NCI-H146 treated with DMSO at 0.1 percent for 48 hours (cell line): ENCODE data around the gene FSTL4.
"Not testable (repeated sequence)": the region's sequence is repeated elsewhere in the genome, so short reads cannot be mapped to it uniquely, and the experiment has no call there.

Experiments used
- DNase-seq: peaks from one replicate; lab custom pipeline; 2025; ENCODE audit not compliant: unreplicated experiment; lab: John Stamatoyannopoulos, UW

FSTL4 gene

GRCh38 chr5:133556551-133556950, 55.8 kb downstream of the FSTL4 start:
- no peak for DNase-seq

GRCh38 chr5:133554279-133554678, 58.1 kb downstream of the FSTL4 start:
- DNase-seq = no peak

- DNase-seq = no peak
These were observed 59.3 kb downstream of the FSTL4 start for GRCh38 chr5:133552925-133553525.

- DNase-seq = no peak
These were observed 65.8 kb downstream of the FSTL4 start for GRCh38 chr5:133546500-133546899.

DNA sequence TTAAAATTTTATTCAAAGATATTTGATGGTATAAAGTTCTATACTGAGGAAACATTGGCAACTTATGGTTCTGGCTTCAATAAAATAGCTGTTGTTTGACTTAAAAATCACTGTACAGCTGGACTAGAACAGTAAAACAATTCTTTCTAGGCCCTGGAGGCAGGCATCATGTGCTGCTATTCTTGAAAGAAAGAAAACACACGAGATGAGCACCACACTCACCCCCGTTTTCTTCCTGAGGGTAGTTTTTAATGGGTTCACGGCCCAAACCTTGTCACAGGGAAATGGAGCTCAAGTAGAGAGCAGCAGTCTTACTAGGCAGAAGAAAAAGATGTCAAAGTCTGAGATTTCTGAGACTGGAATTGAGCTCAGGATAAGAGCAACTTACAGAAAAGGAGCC, 68.0 kb downstream of the FSTL4 start:
- DNase-seq = no peak

- no peak for DNase-seq
These were observed 72.5 kb downstream of the FSTL4 start for GRCh38 chr5:133539818-133540217.

- DNase-seq = no peak
These were observed 73.6 kb downstream of the FSTL4 start for GRCh38 chr5:133538718-133539117.

- DNase-seq = not testable (repeated sequence)
These were observed 77.0 kb downstream of the FSTL4 start for GRCh38 chr5:133535241-133535929.

- no peak for DNase-seq
These were observed 77.8 kb downstream of the FSTL4 start for GRCh38 chr5:133534566-133534965.

- DNase-seq = no peak
These were observed 78.8 kb downstream of the FSTL4 start for GRCh38 chr5:133533541-133533940.

DNA sequence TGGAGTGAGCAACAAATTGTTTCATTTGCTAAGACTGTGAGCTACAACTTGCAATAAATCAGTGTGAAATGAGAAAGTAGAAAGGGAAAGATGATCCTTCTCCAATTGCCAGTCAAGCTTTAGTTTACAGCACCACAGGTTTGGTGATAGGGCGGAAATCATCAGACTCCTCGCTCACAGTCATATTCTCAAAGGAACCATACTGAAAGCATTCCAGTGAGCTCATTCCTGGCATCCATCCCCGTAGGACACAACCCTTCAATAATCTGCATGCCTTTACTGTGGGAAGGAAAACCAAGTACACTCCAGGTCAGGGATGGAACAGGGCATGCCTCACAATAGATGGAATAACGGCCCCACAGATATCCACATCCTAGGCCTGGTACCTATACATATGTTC, 80.7 kb downstream of the FSTL4 start:
- DNase-seq = no peak

GRCh38 chr5:133531178-133531577, 81.2 kb downstream of the FSTL4 start:
- DNase-seq = no peak

GRCh38 chr5:133530270-133530669, 82.1 kb downstream of the FSTL4 start:
- no peak for DNase-seq

GRCh38 chr5:133528841-133529240, 83.5 kb downstream of the FSTL4 start:
- no peak for DNase-seq

DNA sequence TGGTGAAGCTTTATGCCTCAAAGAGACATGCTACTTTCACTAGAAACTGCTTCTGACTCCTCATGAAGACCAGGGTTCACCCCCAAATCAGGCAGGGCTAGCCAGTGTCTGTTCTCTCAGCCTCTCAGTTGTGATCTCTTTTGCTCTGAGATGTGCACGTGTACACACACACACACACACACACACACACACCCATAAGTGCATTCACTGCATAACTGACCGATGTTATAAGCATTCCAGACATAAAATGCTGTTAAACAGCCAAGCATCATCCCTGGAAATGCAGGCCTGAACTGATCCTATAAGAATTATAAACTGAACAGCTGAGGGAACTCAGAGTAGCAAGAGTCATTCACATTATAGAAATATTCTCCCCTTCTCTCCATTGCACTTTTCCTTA, 85.0 kb downstream of the FSTL4 start:
- no peak for DNase-seq

- DNase-seq = no peak
These were observed 86.0 kb downstream of the FSTL4 start for GRCh38 chr5:133526368-133526767.

GRCh38 chr5:133525126-133525525, 87.2 kb downstream of the FSTL4 start:
- DNase-seq = no peak

DNA sequence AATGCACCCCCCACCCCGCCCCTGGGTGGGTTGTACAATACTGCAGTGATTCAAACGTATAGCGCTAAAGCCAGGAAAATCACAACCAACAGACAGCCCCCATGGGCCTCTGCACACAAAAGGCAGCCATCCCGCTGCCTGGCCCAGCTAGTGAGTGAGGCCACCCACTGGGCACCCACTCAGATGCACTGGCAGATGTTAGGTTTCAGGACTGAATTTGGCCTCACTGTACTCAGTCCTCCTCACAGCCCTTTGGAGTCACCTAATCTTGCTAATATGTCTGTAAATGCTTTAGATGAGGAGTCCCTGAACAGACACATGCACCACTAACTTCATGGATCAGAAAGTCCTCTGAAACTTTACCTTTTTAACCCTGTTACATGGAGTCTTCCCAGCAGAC, 87.7 kb downstream of the FSTL4 start:
- no peak for DNase-seq

GRCh38 chr5:133523961-133524586, 88.3 kb downstream of the FSTL4 start:
- DNase-seq = no peak

DNA sequence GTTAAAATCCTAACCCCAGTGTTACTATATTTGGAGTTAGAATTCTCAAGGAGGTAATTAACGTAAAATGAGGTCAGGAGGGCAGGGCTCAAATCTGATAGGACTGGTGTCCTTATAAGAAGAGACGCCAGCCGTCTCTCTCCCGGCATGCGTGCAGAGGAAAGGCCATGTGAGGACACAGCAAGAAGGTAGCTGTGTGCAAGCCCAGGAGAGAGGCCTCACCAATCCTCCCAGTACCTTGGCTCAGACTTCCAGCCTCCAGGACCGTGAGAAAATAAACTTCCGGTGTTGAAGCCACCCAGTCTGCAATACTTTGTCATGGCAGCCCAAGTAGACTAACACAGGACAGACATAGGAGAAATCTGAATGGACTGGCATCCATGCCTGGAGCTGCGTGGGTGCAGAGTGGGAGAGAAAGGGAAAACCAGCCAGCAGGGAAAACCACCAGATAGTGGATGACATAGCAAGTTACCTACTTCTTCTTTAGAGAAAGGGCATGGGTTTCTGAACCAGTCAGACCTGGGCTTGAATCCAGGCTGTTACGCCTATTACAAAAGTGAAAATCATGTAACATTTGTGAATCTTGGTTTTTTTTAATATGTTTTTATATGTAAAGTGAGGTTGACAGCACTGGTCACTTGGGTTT, 89.2 kb downstream of the FSTL4 start:
- no peak for DNase-seq

GRCh38 chr5:133521801-133522200, 90.5 kb downstream of the FSTL4 start:
- no peak for DNase-seq
